K562 (cell line): ENCODE measurements around the gene GIPR. TPM values are rescaled to one million over a fixed set of nuclear protein-coding genes. Genes with fewer than 3 reads are reported as not detected.
A peak's percentile ranks its signal among the peaks of the same experiment; 100 is the strongest.

ENCODE experiments used
- ARID4B ChIP-seq: sonication (generic); formaldehyde crosslinking; IDR thresholded peaks from 2 replicates; pipeline ENCODE4 v1.8.0; 2022; ENCODE audit warnings: mild to moderate bottlenecking, missing genetic modification reagents
- ATF1 ChIP-seq, 2 experiments: fragments of 450-650 bp in 1 of 2; IDR thresholded peaks; 2 replicates each; pipeline ENCODE4 v1.6.1; 2016; ENCODE audit warnings: missing compliant biosample characterization in 1 of 2, missing genetic modification characterization in 1 of 2
- BRD4 ChIP-seq: fragments of 200-600 bp; sonication (generic); IDR thresholded peaks from 2 replicates; pipeline ENCODE4 v1.6.1; 2017; ENCODE audit warnings: inconsistent platforms
- COPS2 ChIP-seq: fragments of 450-650 bp; conservative IDR thresholded peaks from 2 replicates; pipeline ENCODE4 v1.6.1; 2016; ENCODE audit warnings: mild to moderate bottlenecking, moderate library complexity
- DEAF1 ChIP-seq: fragments of 450-650 bp; formaldehyde crosslinking; IDR thresholded peaks from 2 replicates; pipeline ENCODE4 v1.4.0; 2020; ENCODE audit warnings: mild to moderate bottlenecking, moderate library complexity
- ELF4 ChIP-seq: fragments of 450-650 bp; formaldehyde crosslinking; IDR thresholded peaks from 2 replicates; pipeline ENCODE4 v1.4.0; 2022; ENCODE audit warnings: missing genetic modification characterization
- ELK1 ChIP-seq: sonication (generic); formaldehyde crosslinking; IDR thresholded peaks from 2 replicates; pipeline ENCODE4 v1.8.1; 2022; ENCODE audit warnings: missing genetic modification reagents
- FOXK2 ChIP-seq, 2 experiments: fragments of 450-650 bp; IDR thresholded peaks in 1 of 2; conservative IDR thresholded peaks in 1 of 2; 2 replicates each; pipeline ENCODE4 v1.6.1; 2016; ENCODE audit warnings: low read depth in 2 of 2, mild to moderate bottlenecking in 1 of 2
- HNRNPLL ChIP-seq: fragments of 200-400 bp; formaldehyde crosslinking; IDR thresholded peaks from 2 replicates; pipeline ENCODE4 v1.6.1; 2017; ENCODE audit warnings: low read length, low read depth, mild to moderate bottlenecking; ENCODE audit not compliant: poor library complexity, severe bottlenecking
- JUN ChIP-seq, 2 experiments: sonication (generic) in 1 of 2; formaldehyde crosslinking in 1 of 2; IDR thresholded peaks; 2 replicates each; pipeline versions ENCODE4 v1.6.1 to v1.8.0; 2012 to 2022; ENCODE audit warnings: borderline replicate concordance in 2 of 2, mild to moderate bottlenecking in 2 of 2, improper control_type of control experiment in 1 of 2, low read depth in 1 of 2, low read length in 1 of 2, missing genetic modification reagents in 1 of 2
- MCM7 ChIP-seq, 2 experiments: fragments of 450-650 bp; IDR thresholded peaks; 2 replicates each; pipeline ENCODE4 v1.6.1; 2016 to 2018
- MTA3 ChIP-seq: fragments of 450-650 bp; formaldehyde crosslinking; IDR thresholded peaks from 2 replicates; pipeline ENCODE4 v1.6.1; 2017; ENCODE audit warnings: mild to moderate bottlenecking, borderline replicate concordance
- NBN ChIP-seq: fragments of 450-650 bp; IDR thresholded peaks from 2 replicates; pipeline ENCODE4 v1.6.1; 2016; ENCODE audit warnings: low read depth, mild to moderate bottlenecking
- POLR2AphosphoS2 ChIP-seq: IDR thresholded peaks from 2 replicates; pipeline ENCODE4 v1.6.1; 2012; ENCODE audit warnings: low read length, improper control_type of control experiment
- RAD21 ChIP-seq, 2 experiments: fragments of 250-450 bp in 1 of 2; fragments of 450-650 bp in 1 of 2; sonication (Bioruptor Pico) in 1 of 2; formaldehyde crosslinking in 1 of 2; IDR thresholded peaks in 1 of 2; conservative IDR thresholded peaks in 1 of 2; 2 replicates each; pipeline versions ENCODE4 v1.4.0 to v1.8.0; 2020 to 2022; ENCODE audit warnings: mild to moderate bottlenecking in 2 of 2, moderate library complexity in 1 of 2
- SMC3 ChIP-seq: conservative IDR thresholded peaks from 2 replicates; pipeline ENCODE4 v1.6.1; 2011; ENCODE audit warnings: low read depth, low read length, improper control_type of control experiment; ENCODE audit not compliant: insufficient read depth
- TRIM24 ChIP-seq, 2 experiments: fragments of 450-650 bp; IDR thresholded peaks; 2 replicates each; pipeline ENCODE4 v1.6.1; 2016
- ZBTB2 ChIP-seq: fragments of 450-650 bp; IDR thresholded peaks from 2 replicates; pipeline ENCODE4 v1.6.1; 2016; ENCODE audit warnings: antibody characterized with exemption
- ZNF436 ChIP-seq: fragments of 250-450, 450-650 bp; sonication (Bioruptor Pico); formaldehyde crosslinking; IDR thresholded peaks from 2 replicates; pipeline ENCODE4 v1.7.0; 2020; ENCODE audit warnings: mild to moderate bottlenecking
- polyA plus RNA-seq, 8 experiments: library from polyadenylated mRNA; depleted of rRNA in 4 of 8; stranded (reverse) in 5 of 8; unstranded in 3 of 8; fragments of >200 nt; fragmentation: Nextera tagmentation in 2 of 8; fragmentation: Illumina TruSeq in 1 of 8; extraction: Ambion mirVana in 2 of 8; extraction: Trizol in 1 of 8; gene quantifications; 2 replicates each; pipeline versions ENCODE4 v1.2.1 to v1.2.3, GENCODE V29; 2011 to 2014; ENCODE audit warnings: inconsistent platforms in 1 of 8, missing spikeins in 1 of 8
- total RNA-seq, 7 experiments: library from RNA; depleted of rRNA in 6 of 7; stranded (reverse); fragments of >200 nt in 6 of 7; fragmentation: Illumina TruSeq in 2 of 7; extraction: Trizol in 2 of 7; gene quantifications; 2 replicates each; pipeline versions ENCODE4 v1.2.1 to v1.2.3, GENCODE V29; 2011 to 2021; ENCODE audit warnings: low replicate concordance in 1 of 7

The GIPR gene
- total and polyA plus RNA-seq, 9 of the 15 experiments (the other 6 are each of a cell fraction or from before 2014, with no cell fraction given), result 2.2 to 26.8 (median 12.7) TPM

- TF ChIP-seq ARID4B (CRISPR knock-in tag) (peak; percentile 40; the same call in 1 of the 2 replicates), FOXK2 (conservative IDR thresholded peaks at IDR 0.05 in 1 of 2, IDR thresholded peaks at IDR 0.05 in 1 of 2; ENCODE audit: low read depth in 2 of 2) (peak; percentile 91 to 93), ELK1 (no peak), DEAF1 (CRISPR knock-in tag) (peak; percentile 19; the same call in 1 of the 2 replicates), MTA3 (peak; percentile 62; the same call in 1 of the 2 replicates), POLR2AphosphoS2 (0 out of 2 replicates have a peak, but pooled peaks have one; percentile 83), ELF4 (CRISPR knock-in tag) (peak; percentile 62; the same call in 1 of the 2 replicates), TRIM24 (IDR thresholded peaks at IDR 0.05) (no peak), SMC3 (peak; percentile 90), NBN (0 out of 2 replicates have a peak, but pooled peaks have one; percentile 39), HNRNPLL (no peak), ZNF436 (CRISPR knock-in tag) (no peak), JUN (IDR thresholded peaks at IDR 0.05; ENCODE audit: borderline replicate concordance, low read depth, low read length) (peak; percentile 40; the same call in 1 of the 2 replicates), JUN (CRISPR knock-in tag; IDR thresholded peaks at IDR 0.05; ENCODE audit: borderline replicate concordance) (no peak), MCM7 (IDR thresholded peaks at IDR 0.05) (no peak), RAD21 (CRISPR knock-in tag; conservative IDR thresholded peaks at IDR 0.05 in 1 of 2, IDR thresholded peaks at IDR 0.05 in 1 of 2) (peak; percentile 62 to 76), BRD4 (no peak), ATF1 (CRISPR knock-in tag; IDR thresholded peaks at IDR 0.05) (no peak), ATF1 (tag; IDR thresholded peaks at IDR 0.05) (peak; percentile 64), ZBTB2 (peak; percentile 54; the same call in 1 of the 2 replicates), COPS2 (no peak)
Measured at GRCh38 chr19:45681391-45682015, 13.5 kb downstream of the GIPR start (continued).
